Body of pancreas (tissue), 4 donors: ENCODE data around the gene NSD2. TPM values are rescaled to one million over a fixed set of nuclear protein-coding genes. Genes with fewer than 3 reads are reported as not detected.
A peak's percentile ranks its signal among the peaks of the same experiment; 100 is the strongest.
"Not testable (repeated sequence)": the region's sequence is repeated elsewhere in the genome, so short reads cannot be mapped to it uniquely, and the experiment has no call there.

ENCODE experiments used
- ATAC-seq: fragments of 150-250 bp; one replicate; pipeline ENCODE4 v1.9.1; 2016
- DNase-seq, 4 donors: peaks; one replicate each; pipeline ENCODE4 v3.0.0-alpha.2; 2019
- H3K27ac ChIP-seq, 4 donors: fragments of 200-600 bp; sonication (generic); 1 replicate in 3 of 4; 2 replicates in 1 of 4; pipeline versions ENCODE4 v1.5.1 to v1.6.1; 2016 to 2019; ENCODE audit warnings: mild to moderate bottlenecking in 1 of 4, mixed read lengths in 1 of 4, moderate library complexity in 1 of 4
- H3K27me3 ChIP-seq, 2 donors: fragments of 200-600 bp; sonication (generic); one replicate each; pipeline ENCODE4 v1.6.0; 2016; ENCODE audit warnings: mild to moderate bottlenecking in 1 of 2
- H3K36me3 ChIP-seq, 2 donors: fragments of 200-600 bp; sonication (generic); replicated peaks in 1 of 2; 2 replicates each; pipeline ENCODE4 v1.5.1; 2016; ENCODE audit warnings: low read depth in 2 of 2; ENCODE audit not compliant: insufficient read depth in 1 of 2
- H3K4me1 ChIP-seq: fragments of 200-600 bp; sonication (generic); one replicate; pipeline ENCODE4 v1.6.0; 2016
- H3K4me3 ChIP-seq, 2 donors: fragments of 200-600 bp; sonication (generic); 1 replicate in 1 of 2; 2 replicates in 1 of 2; pipeline ENCODE4 v1.5.1; 2016 to 2019
- H3K9me3 ChIP-seq, 3 donors: fragments of 200-600 bp; sonication (generic); 1 replicate in 2 of 3; 2 replicates in 1 of 3; pipeline ENCODE4 v1.5.1; 2016
- POLR2A ChIP-seq, 3 donors: fragments of 450-650 bp; IDR thresholded peaks; one replicate each; pipeline ENCODE4 v1.6.1; 2016; ENCODE audit warnings: antibody characterized with exemption in 3 of 3, mild to moderate bottlenecking in 2 of 3
- WGBS, 2 donors: methylation state at CpG; one replicate each; pipeline ENCODE4 v1.1.5; 2017; 5-methylcytosine and 5-hydroxymethylcytosine counted together
- intact Hi-C: fragments of 100-400 bp; cut with DNase I; formaldehyde crosslinking; loops from one replicate; pipeline ENCODE4 v1.15.1; 2023
- total RNA-seq, 2 donors: library from RNA; depleted of rRNA; stranded (reverse); fragments of >200 nt; gene quantifications; one replicate each; pipeline ENCODE4 v1.1.0, GENCODE V29; 2016
- TF ChIP-seq, protein P1 (sequence below), 7 experiments: fragments of 450-650 bp in 4 of 7; fragments of 200-600 bp in 3 of 7; sonication (generic) in 3 of 7; IDR thresholded peaks; one replicate each; pipeline ENCODE4 v1.5.1; 2016 to 2019; ENCODE audit warnings: antibody characterized with exemption in 7 of 7

NSD2 gene
- total RNA-seq, 2 donors from 2014 or later: 38.1 to 40.2 TPM

DNA sequence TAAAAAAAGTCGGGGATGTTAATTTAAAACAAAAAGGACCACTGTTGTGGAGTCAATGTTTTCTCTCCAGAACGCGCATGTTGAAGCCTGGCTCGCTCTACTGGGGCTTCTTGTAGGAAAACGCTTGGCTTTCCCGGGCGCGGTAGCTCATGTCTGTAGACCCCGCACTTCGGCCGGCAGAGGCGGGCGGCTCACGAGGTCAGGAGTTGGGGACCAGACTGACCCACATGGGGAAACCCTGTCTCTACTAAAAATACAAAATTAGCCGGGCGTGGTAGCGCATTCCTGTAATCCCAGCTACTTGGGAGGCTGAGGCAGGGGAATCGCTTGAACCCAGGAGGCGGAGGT is 122.0 kb downstream of the NSD2 start:
- 87 to 96% methylated on average over 19 of the region's 19 CpGs for WGBS, 2 donors
- DNase-seq: no peak
- Histone ChIP-seq H3K27me3 (no peaks in the 10 kb centered on the region), H3K4me1 (peaks cover 6% of the 10 kb centered on the region), H3K36me3 (peaks cover 0 to 5% of the 10 kb centered on the region in 2 donors), H3K9me3 (no peaks in the 10 kb centered on the region), H3K4me3 (no peak overlapping the region), H3K27ac (no peak overlapping the region)
- intact Hi-C loops: no loop called here
- no peak for TF ChIP-seq POLR2A (IDR thresholded peaks at IDR 0.05)
- TF ChIP-seq, protein P1, sequence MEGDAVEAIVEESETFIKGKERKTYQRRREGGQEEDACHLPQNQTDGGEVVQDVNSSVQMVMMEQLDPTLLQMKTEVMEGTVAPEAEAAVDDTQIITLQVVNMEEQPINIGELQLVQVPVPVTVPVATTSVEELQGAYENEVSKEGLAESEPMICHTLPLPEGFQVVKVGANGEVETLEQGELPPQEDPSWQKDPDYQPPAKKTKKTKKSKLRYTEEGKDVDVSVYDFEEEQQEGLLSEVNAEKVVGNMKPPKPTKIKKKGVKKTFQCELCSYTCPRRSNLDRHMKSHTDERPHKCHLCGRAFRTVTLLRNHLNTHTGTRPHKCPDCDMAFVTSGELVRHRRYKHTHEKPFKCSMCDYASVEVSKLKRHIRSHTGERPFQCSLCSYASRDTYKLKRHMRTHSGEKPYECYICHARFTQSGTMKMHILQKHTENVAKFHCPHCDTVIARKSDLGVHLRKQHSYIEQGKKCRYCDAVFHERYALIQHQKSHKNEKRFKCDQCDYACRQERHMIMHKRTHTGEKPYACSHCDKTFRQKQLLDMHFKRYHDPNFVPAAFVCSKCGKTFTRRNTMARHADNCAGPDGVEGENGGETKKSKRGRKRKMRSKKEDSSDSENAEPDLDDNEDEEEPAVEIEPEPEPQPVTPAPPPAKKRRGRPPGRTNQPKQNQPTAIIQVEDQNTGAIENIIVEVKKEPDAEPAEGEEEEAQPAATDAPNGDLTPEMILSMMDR (IDR thresholded peaks at IDR 0.05): no peak
- no peak for ATAC-seq

- H3K4me3 ChIP-seq, ATAC-seq, H3K27ac ChIP-seq, H3K9me3 ChIP-seq, H3K36me3 ChIP-seq, DNase-seq, H3K27me3 ChIP-seq, intact Hi-C loops: not testable (repeated sequence)
- peaks cover 14% of the 10 kb centered on the region for H3K4me1 ChIP-seq
- WGBS, 2 donors: 95 to 98% methylated on average over 20 of the region's 20 CpGs
Measured at GRCh38 chr4:1993718-1994516, 122.7 kb downstream of the NSD2 start.

DNA sequence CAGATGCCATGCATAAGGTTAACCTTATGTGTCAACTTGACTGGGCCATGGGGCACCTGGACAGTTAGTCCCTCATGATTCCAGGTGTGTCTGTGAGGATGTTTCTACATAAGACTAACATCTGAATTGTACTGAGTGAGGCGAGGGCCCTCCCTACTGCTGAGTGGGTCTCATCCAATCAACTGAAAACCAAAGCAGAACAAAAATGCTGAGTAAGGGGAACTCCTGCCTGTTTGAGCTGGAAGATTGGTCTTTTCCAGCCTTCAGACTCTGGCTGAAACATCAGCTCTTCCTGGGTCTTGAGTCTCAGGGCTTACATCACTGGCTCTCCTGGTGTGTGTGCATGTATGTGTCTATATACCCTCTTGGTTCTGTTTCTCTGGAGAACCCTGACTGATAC is 123.7 kb downstream of the NSD2 start:
- WGBS, 2 donors: 70 to 100% methylated on average over 1 of the region's 1 CpG
- ATAC-seq (no peak), DNase-seq (no peak)
- Histone ChIP-seq H3K27ac (no peak overlapping the region), H3K4me3 (no peak overlapping the region), H3K4me1 (peaks cover 17% of the 10 kb centered on the region), H3K36me3 (no peaks in the 10 kb centered on the region), H3K27me3 (no peaks in the 10 kb centered on the region), H3K9me3 (no peaks in the 10 kb centered on the region)
- TF ChIP-seq, protein P1 (IDR thresholded peaks at IDR 0.05): no peak
- TF ChIP-seq POLR2A (IDR thresholded peaks at IDR 0.05): no peak
- intact Hi-C loops: no loop called here

DNA sequence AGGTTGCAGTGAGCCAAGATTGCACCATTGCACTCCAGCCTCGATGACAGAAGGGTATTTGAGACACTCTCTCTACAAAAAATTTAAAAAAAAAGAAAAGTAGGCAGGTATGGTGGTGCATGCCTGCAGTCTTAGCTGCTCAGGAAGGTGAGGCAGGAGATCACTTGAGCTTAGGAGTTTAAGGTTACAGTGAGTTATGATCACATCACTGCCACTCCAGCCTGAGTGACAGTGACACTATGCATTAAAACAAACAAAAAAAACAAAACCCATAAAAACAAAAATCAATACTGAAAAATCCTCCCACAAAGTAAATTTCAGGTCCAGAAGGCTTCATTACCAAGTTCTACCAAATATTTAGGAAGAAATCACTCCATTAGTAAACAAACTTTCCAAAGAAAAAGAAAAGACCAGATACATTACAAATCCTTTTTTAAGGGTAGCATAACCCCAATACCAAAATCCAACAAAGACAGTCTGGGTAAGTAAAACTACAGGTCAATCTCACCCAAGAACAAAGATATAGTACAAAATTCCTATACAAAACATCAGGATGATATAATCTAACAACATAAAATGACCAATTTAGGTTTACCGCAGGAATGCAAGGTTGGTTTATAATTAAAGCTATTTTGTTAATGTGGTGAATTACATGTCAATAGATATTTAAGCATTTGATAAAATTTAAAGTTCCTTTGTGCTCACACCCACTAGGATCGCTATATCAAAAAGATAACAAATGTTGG is 125.8 kb downstream of the NSD2 start:
- WGBS, 2 donors: 80 to 92% methylated on average over 3 of the region's 3 CpGs
- no peak for TF ChIP-seq POLR2A (IDR thresholded peaks at IDR 0.05)
- TF ChIP-seq, protein P1 (IDR thresholded peaks at IDR 0.05): no peak
- peaks cover 17% of the 10 kb centered on the region for H3K4me1 ChIP-seq
- no peak overlapping the region for H3K4me3 ChIP-seq
- H3K27me3 ChIP-seq: no peaks in the 10 kb centered on the region
- DNase-seq: no peak
- no peaks in the 10 kb centered on the region for H3K9me3 ChIP-seq
- H3K27ac ChIP-seq: no peak overlapping the region
- H3K36me3 ChIP-seq: no peaks in the 10 kb centered on the region
- intact Hi-C loops: no loop called here
- ATAC-seq: no peak

GRCh38 chr4:1997712-1998111 is 126.5 kb downstream of the NSD2 start:
- H3K27me3 ChIP-seq: no peaks in the 10 kb centered on the region
- ATAC-seq: no peak
- H3K4me3 ChIP-seq: no peak overlapping the region
- H3K4me1 ChIP-seq: peaks cover 17% of the 10 kb centered on the region
- H3K9me3 ChIP-seq: no peaks in the 10 kb centered on the region
- intact Hi-C loops: no loop called here
- peak overlapping the region in 1 of 4 donors; percentile 5 for H3K27ac ChIP-seq
- DNase-seq: no peak
- 93 to 99% methylated on average over 4 of the region's 4 CpGs for WGBS, 2 donors
- no peaks in the 10 kb centered on the region for H3K36me3 ChIP-seq
- TF ChIP-seq, protein P1 (IDR thresholded peaks at IDR 0.05): no peak
- no peak for TF ChIP-seq POLR2A (IDR thresholded peaks at IDR 0.05)
